HEK293T (cell line): ENCODE measurements around the gene C1orf105.

Source experiments
- BHLHE40 ChIP-seq: fragments of 450-650 bp; IDR thresholded peaks from 2 replicates; pipeline ENCODE4 v1.6.1; 2016; ENCODE audit warnings: mild to moderate bottlenecking, moderate library complexity, borderline replicate concordance
- ELF4 ChIP-seq: fragments of 450-650 bp; IDR thresholded peaks from 2 replicates; pipeline ENCODE4 v1.6.1; 2017; ENCODE audit warnings: antibody characterized with exemption
- FOXA1 ChIP-seq: fragments of 450-650 bp; IDR thresholded peaks from 2 replicates; pipeline ENCODE4 v1.6.1; 2016; ENCODE audit warnings: mild to moderate bottlenecking
- FOXM1 ChIP-seq: fragments of 450-650 bp; IDR thresholded peaks from 2 replicates; pipeline ENCODE4 v1.6.1; 2017; ENCODE audit warnings: mild to moderate bottlenecking, borderline replicate concordance
- HDGF ChIP-seq: fragments of 450-650 bp; IDR thresholded peaks from 2 replicates; pipeline ENCODE4 v1.6.1; 2017; ENCODE audit warnings: antibody characterized with exemption, borderline replicate concordance
- L3MBTL2 ChIP-seq: fragments of 450-650 bp; conservative IDR thresholded peaks from 2 replicates; pipeline ENCODE4 v1.6.1; 2016; ENCODE audit warnings: mild to moderate bottlenecking
- SP1 ChIP-seq: fragments of 450-650 bp; IDR thresholded peaks from 2 replicates; pipeline ENCODE4 v1.6.1; 2017
- ZNF384 ChIP-seq: fragments of 450-650 bp; IDR thresholded peaks from 2 replicates; pipeline ENCODE4 v1.6.1; 2016

DNA sequence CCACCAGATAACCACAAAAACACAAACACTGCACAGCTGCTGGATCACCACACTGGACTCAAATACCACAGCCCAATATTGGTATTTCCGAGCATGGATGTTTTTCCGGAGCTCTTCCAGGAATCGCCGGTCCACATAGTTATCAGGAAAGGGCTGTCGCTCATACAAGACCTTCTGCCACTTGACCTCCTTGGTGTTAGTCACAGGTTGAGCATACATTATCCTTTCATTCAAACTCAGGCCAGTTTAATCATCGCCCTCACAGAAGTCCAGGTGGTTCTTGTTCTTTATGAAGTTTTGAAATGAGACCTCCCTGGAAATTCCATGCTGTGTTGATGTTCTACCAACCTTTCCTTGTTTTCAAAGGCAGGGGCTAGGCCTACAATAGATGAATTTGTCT, 21.9 kb downstream of the C1orf105 start:
- TF ChIP-seq SP1 (no peak), ZNF384 (no peak), L3MBTL2 (no peak), FOXA1 (no peak), ELF4 (no peak), HDGF (no peak), BHLHE40 (no peak), FOXM1 (no peak)
